ENCODE data around the gene TEN1. TPM values are rescaled to one million over a fixed set of nuclear protein-coding genes. Genes with fewer than 3 reads are reported as not detected.

The TEN1 gene
- total and polyA plus RNA-seq, 2 of the 13 experiments (the other 11 are each of a cell fraction or from before 2014, with no cell fraction given) = 18.0 to 21.3 TPM

DNA sequence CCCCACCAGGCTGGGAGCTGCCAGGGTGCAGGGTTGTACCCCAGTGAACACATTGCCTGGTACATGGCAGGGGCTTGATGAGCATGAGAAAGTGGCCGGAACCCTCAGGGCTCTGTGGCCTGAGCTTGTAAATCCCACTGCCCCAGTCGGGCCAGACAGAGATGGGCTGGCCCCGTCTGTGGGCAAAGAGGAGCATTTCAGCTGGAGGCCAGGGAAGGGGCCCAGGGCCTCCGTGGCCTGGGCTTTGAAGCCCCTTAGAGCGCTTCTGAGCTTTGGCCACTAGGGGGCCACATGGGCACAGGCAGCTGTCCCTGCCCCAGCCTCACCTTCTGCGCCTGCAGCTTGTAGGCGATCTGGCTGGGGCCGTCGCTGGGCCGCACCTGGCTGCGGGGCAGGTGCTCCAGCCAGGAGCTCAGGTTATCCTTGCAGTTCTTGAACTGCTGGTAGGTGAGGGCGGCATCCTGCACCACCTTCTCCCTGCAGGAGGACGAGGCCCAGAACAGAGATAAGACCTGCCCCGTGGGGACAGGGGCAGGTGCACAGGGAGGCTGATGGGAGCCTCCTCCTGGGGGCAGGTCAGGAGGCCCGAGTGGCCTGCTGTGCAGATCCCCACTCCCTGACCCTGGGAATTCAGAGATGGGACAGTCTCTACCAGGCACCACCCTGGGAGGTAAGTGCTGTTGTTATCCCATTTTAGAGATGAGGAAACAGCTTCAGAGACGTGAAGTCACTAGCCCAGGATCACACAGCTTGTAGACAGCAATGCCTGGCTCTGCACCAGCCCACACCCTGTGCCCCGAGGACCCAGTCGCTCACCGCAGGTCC is 35.3 kb downstream of the TEN1 start (continued):
- TF ChIP-seq, protein P1, sequence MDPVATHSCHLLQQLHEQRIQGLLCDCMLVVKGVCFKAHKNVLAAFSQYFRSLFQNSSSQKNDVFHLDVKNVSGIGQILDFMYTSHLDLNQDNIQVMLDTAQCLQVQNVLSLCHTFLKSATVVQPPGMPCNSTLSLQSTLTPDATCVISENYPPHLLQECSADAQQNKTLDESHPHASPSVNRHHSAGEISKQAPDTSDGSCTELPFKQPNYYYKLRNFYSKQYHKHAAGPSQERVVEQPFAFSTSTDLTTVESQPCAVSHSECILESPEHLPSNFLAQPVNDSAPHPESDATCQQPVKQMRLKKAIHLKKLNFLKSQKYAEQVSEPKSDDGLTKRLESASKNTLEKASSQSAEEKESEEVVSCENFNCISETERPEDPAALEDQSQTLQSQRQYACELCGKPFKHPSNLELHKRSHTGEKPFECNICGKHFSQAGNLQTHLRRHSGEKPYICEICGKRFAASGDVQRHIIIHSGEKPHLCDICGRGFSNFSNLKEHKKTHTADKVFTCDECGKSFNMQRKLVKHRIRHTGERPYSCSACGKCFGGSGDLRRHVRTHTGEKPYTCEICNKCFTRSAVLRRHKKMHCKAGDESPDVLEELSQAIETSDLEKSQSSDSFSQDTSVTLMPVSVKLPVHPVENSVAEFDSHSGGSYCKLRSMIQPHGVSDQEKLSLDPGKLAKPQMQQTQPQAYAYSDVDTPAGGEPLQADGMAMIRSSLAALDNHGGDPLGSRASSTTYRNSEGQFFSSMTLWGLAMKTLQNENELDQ (CRISPR knock-in tag; IDR thresholded peaks at IDR 0.05; ENCODE audit: borderline replicate concordance) = no peak
- peak; percentile 52 for TF ChIP-seq YY1 (IDR thresholded peaks at IDR 0.05; ENCODE audit: insufficient read depth, insufficient replicate concordance, low read depth, low read length)
- TF ChIP-seq ZNF343 (CRISPR knock-in tag; IDR thresholded peaks at IDR 0.05) = no peak
- TF ChIP-seq CHCHD3 (CRISPR knock-in tag; IDR thresholded peaks at IDR 0.05) = no peak
- TF ChIP-seq SIX4 (CRISPR knock-in tag; IDR thresholded peaks at IDR 0.05) = no peak
- TF ChIP-seq, protein P2, sequence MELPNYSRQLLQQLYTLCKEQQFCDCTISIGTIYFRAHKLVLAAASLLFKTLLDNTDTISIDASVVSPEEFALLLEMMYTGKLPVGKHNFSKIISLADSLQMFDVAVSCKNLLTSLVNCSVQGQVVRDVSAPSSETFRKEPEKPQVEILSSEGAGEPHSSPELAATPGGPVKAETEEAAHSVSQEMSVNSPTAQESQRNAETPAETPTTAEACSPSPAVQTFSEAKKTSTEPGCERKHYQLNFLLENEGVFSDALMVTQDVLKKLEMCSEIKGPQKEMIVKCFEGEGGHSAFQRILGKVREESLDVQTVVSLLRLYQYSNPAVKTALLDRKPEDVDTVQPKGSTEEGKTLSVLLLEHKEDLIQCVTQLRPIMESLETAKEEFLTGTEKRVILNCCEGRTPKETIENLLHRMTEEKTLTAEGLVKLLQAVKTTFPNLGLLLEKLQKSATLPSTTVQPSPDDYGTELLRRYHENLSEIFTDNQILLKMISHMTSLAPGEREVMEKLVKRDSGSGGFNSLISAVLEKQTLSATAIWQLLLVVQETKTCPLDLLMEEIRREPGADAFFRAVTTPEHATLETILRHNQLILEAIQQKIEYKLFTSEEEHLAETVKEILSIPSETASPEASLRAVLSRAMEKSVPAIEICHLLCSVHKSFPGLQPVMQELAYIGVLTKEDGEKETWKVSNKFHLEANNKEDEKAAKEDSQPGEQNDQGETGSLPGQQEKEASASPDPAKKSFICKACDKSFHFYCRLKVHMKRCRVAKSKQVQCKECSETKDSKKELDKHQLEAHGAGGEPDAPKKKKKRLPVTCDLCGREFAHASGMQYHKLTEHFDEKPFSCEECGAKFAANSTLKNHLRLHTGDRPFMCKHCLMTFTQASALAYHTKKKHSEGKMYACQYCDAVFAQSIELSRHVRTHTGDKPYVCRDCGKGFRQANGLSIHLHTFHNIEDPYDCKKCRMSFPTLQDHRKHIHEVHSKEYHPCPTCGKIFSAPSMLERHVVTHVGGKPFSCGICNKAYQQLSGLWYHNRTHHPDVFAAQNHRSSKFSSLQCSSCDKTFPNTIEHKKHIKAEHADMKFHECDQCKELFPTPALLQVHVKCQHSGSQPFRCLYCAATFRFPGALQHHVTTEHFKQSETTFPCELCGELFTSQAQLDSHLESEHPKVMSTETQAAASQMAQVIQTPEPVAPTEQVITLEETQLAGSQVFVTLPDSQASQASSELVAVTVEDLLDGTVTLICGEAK (IDR thresholded peaks at IDR 0.05) = no peak
- TF ChIP-seq, protein P2 (CRISPR knock-in tag; IDR thresholded peaks at IDR 0.05) = no peak
- peak; percentile 67; the same call in 1 of the 2 replicates for TF ChIP-seq ZNF350 (CRISPR knock-in tag; IDR thresholded peaks at IDR 0.05; ENCODE audit: borderline replicate concordance, low read depth)
- TF ChIP-seq ZNF138 (CRISPR knock-in tag; IDR thresholded peaks at IDR 0.05; ENCODE audit: low read depth) = no peak
- TF ChIP-seq FOSL1 (CRISPR knock-in tag; IDR thresholded peaks at IDR 0.05; ENCODE audit: borderline replicate concordance) = no peak
- TF ChIP-seq RFX3 (CRISPR knock-in tag; IDR thresholded peaks at IDR 0.05) = no peak
- TF ChIP-seq, protein P3, sequence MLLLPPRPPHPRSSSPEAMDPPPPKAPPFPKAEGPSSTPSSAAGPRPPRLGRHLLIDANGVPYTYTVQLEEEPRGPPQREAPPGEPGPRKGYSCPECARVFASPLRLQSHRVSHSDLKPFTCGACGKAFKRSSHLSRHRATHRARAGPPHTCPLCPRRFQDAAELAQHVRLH (CRISPR knock-in tag; IDR thresholded peaks at IDR 0.05; ENCODE audit: borderline replicate concordance, low read depth) = peak; percentile 82; the same call in 1 of the 2 replicates
- no peak for TF ChIP-seq SUZ12 (IDR thresholded peaks at IDR 0.05; ENCODE audit: low read depth, low read length)
- TF ChIP-seq SKI (IDR thresholded peaks at IDR 0.05; ENCODE audit: partially characterized antibody) = no peak
- TF ChIP-seq, protein P4, sequence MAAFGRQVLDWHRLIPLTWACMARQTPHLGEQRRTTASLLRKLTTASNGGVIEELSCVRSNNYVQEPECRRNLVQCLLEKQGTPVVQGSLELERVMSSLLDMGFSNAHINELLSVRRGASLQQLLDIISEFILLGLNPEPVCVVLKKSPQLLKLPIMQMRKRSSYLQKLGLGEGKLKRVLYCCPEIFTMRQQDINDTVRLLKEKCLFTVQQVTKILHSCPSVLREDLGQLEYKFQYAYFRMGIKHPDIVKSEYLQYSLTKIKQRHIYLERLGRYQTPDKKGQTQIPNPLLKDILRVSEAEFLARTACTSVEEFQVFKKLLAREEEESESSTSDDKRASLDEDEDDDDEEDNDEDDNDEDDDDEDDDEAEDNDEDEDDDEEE (CRISPR knock-in tag; IDR thresholded peaks at IDR 0.05) = peak; percentile 84; the same call in 1 of the 2 replicates
- TF ChIP-seq ZIK1 (CRISPR knock-in tag; IDR thresholded peaks at IDR 0.05; ENCODE audit: borderline replicate concordance, low read depth) = no peak
- TF ChIP-seq SOX5 (CRISPR knock-in tag; IDR thresholded peaks at IDR 0.05; ENCODE audit: borderline replicate concordance) = 0 out of 2 replicates have a peak, but pooled peaks have one; percentile 16

Measured in HepG2 (cell line).